NCI-H526 (cell line): ENCODE data around the gene GLT8D2.
A peak's percentile ranks its signal among the peaks of the same experiment; 100 is the strongest.

Experiments used
- DNase-seq, 2 experiments: peaks; one replicate each; lab custom pipeline; 2025; lab: John Stamatoyannopoulos, UW

GLT8D2 gene

GRCh38 chr12:104049903-104050356 lies at the start of gene GLT8D2:
GLT8D2 (minus strand) TSS chr12:104050187; CDS start chr12:104019648, 30,539 bp downstream.
- DNase-seq, result peak in 1 of 2 experiments; percentile 49

GRCh38 chr12:104097954-104098353 lies 48.0 kb upstream of the GLT8D2 start:
- no peak for DNase-seq

GRCh38 chr12:104095289-104095688 lies 45.3 kb upstream of the GLT8D2 start:
- DNase-seq, result no peak

- no peak for DNase-seq
Observed at GRCh38 chr12:104094284-104094683, 44.3 kb upstream of the GLT8D2 start.

- no peak for DNase-seq
Observed at GRCh38 chr12:104091136-104091535, 41.1 kb upstream of the GLT8D2 start.

GRCh38 chr12:104090685-104091084 lies 40.7 kb upstream of the GLT8D2 start:
- no peak for DNase-seq

- DNase-seq, result no peak
Observed at GRCh38 chr12:104083769-104084475, 33.9 kb upstream of the GLT8D2 start.

GRCh38 chr12:104080764-104081163 lies 30.8 kb upstream of the GLT8D2 start:
- DNase-seq, result no peak

- DNase-seq, result no peak
Observed at GRCh38 chr12:104079024-104079423, 29.0 kb upstream of the GLT8D2 start.

- no peak for DNase-seq
Observed at GRCh38 chr12:104073699-104074098, 23.7 kb upstream of the GLT8D2 start.

- DNase-seq, result no peak
Observed at GRCh38 chr12:104072099-104072498, 22.1 kb upstream of the GLT8D2 start.

- DNase-seq, result peak; percentile 17 to 50
Observed at GRCh38 chr12:104064842-104065427, 14.9 kb upstream of the GLT8D2 start.

- DNase-seq, result peak; percentile 66 to 93
Observed at GRCh38 chr12:104064031-104064841, 14.2 kb upstream of the GLT8D2 start, which contains the start of gene HCFC2. HCFC2 (plus strand) TSS chr12:104064531; CDS start chr12:104064561, 30 bp downstream.

GRCh38 chr12:104063712-104064030 lies 13.7 kb upstream of the GLT8D2 start:
- peak in 1 of 2 experiments; percentile 16 for DNase-seq

GRCh38 chr12:104060791-104061190 lies 10.8 kb upstream of the GLT8D2 start:
- no peak for DNase-seq

- no peak for DNase-seq
Observed at GRCh38 chr12:104059963-104060362, 10.0 kb upstream of the GLT8D2 start.

- DNase-seq, result no peak
Observed at GRCh38 chr12:104058802-104059201, 8.8 kb upstream of the GLT8D2 start.

- peak in 1 of 2 experiments; percentile 22 for DNase-seq
Observed at GRCh38 chr12:104057771-104058197, 7.8 kb upstream of the GLT8D2 start.

GRCh38 chr12:104056419-104056972 lies 6.5 kb upstream of the GLT8D2 start:
- no peak for DNase-seq

GRCh38 chr12:104055686-104056388 lies 5.8 kb upstream of the GLT8D2 start:
- DNase-seq, result no peak

GRCh38 chr12:104054681-104055346 lies 4.8 kb upstream of the GLT8D2 start:
- DNase-seq, result no peak
